GM12874 (cell line): Measurements from ENCODE around the gene RPUSD4.

Experiments
- TF ChIP-seq, protein P1 (sequence below): IDR thresholded peaks from 2 replicates; pipeline ENCODE4 v1.5.1; 2011; ENCODE audit warnings: low read depth, mild to moderate bottlenecking, control low read depth, low read length, moderate library complexity; ENCODE audit not compliant: insufficient read depth

RPUSD4 gene

DNA sequence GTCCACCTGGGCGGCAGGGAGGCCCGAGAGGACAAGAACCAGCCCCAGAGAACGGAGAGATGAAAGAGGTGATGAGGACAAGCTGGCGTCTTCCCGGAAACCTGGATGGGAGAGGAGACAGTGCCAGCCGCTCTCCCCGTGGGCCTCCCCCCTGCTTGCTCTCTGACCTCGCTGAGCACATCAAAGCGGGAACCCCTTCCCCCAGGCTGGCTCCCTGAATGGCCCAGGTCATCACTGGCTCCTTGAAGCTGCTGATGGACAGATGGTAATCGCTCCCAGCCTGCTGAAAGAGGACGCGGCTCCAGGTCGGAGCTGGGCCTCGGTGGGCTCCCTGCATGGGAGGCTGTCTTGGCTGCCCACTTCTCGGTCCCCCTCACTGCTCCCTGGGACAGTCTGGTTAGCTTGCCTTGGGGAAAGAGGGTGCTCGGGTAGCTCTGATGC is 18.4 kb downstream of the RPUSD4 start:
- TF ChIP-seq, protein P1, sequence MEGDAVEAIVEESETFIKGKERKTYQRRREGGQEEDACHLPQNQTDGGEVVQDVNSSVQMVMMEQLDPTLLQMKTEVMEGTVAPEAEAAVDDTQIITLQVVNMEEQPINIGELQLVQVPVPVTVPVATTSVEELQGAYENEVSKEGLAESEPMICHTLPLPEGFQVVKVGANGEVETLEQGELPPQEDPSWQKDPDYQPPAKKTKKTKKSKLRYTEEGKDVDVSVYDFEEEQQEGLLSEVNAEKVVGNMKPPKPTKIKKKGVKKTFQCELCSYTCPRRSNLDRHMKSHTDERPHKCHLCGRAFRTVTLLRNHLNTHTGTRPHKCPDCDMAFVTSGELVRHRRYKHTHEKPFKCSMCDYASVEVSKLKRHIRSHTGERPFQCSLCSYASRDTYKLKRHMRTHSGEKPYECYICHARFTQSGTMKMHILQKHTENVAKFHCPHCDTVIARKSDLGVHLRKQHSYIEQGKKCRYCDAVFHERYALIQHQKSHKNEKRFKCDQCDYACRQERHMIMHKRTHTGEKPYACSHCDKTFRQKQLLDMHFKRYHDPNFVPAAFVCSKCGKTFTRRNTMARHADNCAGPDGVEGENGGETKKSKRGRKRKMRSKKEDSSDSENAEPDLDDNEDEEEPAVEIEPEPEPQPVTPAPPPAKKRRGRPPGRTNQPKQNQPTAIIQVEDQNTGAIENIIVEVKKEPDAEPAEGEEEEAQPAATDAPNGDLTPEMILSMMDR, result no peak

GRCh38 chr11:126192361-126192760 is 19.1 kb downstream of the RPUSD4 start:
- TF ChIP-seq, protein P1, result no peak

- TF ChIP-seq, protein P1, result no peak
These were observed 19.9 kb downstream of the RPUSD4 start for GRCh38 chr11:126191379-126192073.

- TF ChIP-seq, protein P1, result no peak
These were observed 20.7 kb downstream of the RPUSD4 start for GRCh38 chr11:126190792-126191191.

DNA sequence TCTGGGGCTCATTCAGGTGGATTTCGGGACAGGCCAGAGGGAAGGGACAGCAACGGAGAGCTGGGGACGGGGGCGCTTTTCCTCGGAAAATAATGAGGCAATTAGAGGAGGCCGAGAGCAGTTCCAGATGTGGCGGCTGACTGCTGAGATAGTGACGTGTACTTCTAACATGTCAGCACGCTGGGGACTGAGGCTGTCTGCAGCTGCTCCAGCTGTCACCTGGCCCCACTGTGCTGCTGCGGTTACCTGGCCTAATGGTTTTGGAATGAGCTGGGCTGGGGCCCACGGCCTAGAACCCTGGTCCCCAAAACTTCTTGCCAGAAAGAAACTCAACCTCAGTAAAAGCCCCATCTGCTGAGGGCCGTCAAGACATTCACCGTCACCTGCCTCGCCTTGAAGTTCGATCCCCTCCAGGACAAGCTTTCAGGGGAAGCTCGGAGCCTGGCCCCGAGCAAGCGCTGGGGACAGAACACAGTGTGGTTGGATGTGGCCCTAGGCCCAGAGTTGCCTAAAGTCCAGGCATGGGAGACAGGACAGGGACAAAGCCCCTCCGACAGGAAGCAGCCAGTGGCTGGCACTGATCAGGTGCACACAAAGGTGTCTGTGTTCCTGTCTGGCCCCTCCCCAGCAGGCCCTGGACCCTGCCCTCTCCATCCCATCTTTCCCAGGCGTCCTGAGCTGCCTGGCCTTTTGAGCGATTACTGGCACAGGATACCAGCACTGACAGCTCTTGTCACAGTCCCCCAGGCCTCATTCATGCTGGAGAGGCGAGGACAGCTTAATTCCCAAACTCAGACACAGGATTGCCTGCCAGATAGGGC is 22.1 kb downstream of the RPUSD4 start:
- TF ChIP-seq, protein P1, result no peak

- TF ChIP-seq, protein P1, result no peak
These were observed 22.9 kb downstream of the RPUSD4 start for GRCh38 chr11:126188332-126189108.
